Measurements from ENCODE around the gene MBD5.

GRCh38 chr2:148013876-148014275 lies 7.0 kb upstream of the MBD5 start:
- no peak for TF ChIP-seq EP300 (IDR thresholded peaks at IDR 0.05)
- no peak for TF ChIP-seq CTCF (IDR thresholded peaks at IDR 0.05)
- no peak for TF ChIP-seq POLR2A (IDR thresholded peaks at IDR 0.05)
- TF ChIP-seq POLR2AphosphoS5 (IDR thresholded peaks at IDR 0.05): no peak
